Calu3 (cell line): ENCODE data around the gene MYH6. TPM values are rescaled to one million over a fixed set of nuclear protein-coding genes. Genes with fewer than 3 reads are reported as not detected.
"Not testable (repeated sequence)": the region's sequence is repeated elsewhere in the genome, so short reads cannot be mapped to it uniquely, and the experiment has no call there.

Experiments
- BruUV-seq: library from RNA; stranded (reverse); fragments of 400-500 nt; replicated peaks from 2 replicates; lab custom pipeline; 2021; lab: Mats Ljungman, UMichigan
- CTCF ChIA-PET: fragments of 300-600 bp; sonication (Branson Sonifier 250); formaldehyde crosslinking; loops from one replicate; lab custom pipeline; 2022; ENCODE audit warnings: antibody characterized with exemption; lab: Charles Lee
- DNase-seq: peaks from one replicate; pipeline ENCODE4 v3.0.0; 2022
- H3K27ac Mint-ChIP-seq: one replicate; pipeline ENCODE4 v1.8.0; 2022; ENCODE audit warnings: mixed read lengths; ENCODE audit not compliant: unreplicated experiment
- H3K27me3 Mint-ChIP-seq: one replicate; pipeline ENCODE4 v1.8.0; 2022; ENCODE audit warnings: mixed read lengths; ENCODE audit not compliant: unreplicated experiment
- H3K36me3 Mint-ChIP-seq: one replicate; pipeline ENCODE4 v1.8.0; 2022; ENCODE audit warnings: mild to moderate bottlenecking, moderate library complexity, mixed read lengths; ENCODE audit not compliant: insufficient read depth, unreplicated experiment
- H3K4me1 Mint-ChIP-seq: one replicate; pipeline ENCODE4 v1.8.0; 2022; ENCODE audit warnings: mild to moderate bottlenecking, low read depth, mixed read lengths; ENCODE audit not compliant: unreplicated experiment
- H3K4me3 Mint-ChIP-seq: one replicate; pipeline ENCODE4 v1.8.0; 2022; ENCODE audit warnings: mild to moderate bottlenecking, low read depth, moderate library complexity, mixed read lengths; ENCODE audit not compliant: unreplicated experiment
- H3K9me3 Mint-ChIP-seq: one replicate; pipeline ENCODE4 v1.8.0; 2022; ENCODE audit warnings: low read depth, mixed read lengths; ENCODE audit not compliant: unreplicated experiment
- intact Hi-C: fragments of 100-400 bp; cut with micrococcal nuclease; formaldehyde crosslinking; loops from one replicate; pipeline ENCODE4 v1.10.0; 2022; ENCODE audit not compliant: unreplicated experiment
- total RNA-seq: library from RNA; stranded (reverse); gene quantifications from 2 replicates; pipeline ENCODE4 v1.2.3, GENCODE V29; 2022
- TF ChIP-seq, protein P1 (sequence below): fragments of 200-600 bp; IDR thresholded peaks from one replicate; pipeline ENCODE4 v1.8.0; 2022; ENCODE audit warnings: antibody characterized with exemption; ENCODE audit not compliant: unreplicated experiment

Gene MYH6
- total RNA-seq, 1 experiment from 2014 or later, result not detected

DNA sequence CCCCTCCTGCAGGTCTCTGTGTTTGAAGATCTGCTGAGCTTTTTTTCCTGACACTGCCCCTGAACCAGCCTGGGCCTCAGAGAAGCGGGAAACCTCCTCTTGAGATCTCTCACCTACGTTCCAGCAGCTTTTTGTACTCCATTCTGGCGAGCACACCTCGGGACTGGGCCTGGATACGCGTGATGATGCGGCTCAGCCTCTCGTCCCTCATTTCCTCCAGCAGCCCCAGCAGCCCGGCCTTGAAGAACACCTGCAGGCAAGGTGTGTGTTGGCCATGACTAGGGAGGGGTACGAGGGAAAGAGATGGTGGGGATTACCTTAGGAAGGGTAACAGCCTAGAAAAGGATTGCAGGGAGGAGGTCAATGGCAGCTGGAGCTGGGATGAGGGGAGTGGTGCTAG lies 17.1 kb upstream of the MYH6 start:
- CTCF ChIA-PET, result no interaction called here

DNA sequence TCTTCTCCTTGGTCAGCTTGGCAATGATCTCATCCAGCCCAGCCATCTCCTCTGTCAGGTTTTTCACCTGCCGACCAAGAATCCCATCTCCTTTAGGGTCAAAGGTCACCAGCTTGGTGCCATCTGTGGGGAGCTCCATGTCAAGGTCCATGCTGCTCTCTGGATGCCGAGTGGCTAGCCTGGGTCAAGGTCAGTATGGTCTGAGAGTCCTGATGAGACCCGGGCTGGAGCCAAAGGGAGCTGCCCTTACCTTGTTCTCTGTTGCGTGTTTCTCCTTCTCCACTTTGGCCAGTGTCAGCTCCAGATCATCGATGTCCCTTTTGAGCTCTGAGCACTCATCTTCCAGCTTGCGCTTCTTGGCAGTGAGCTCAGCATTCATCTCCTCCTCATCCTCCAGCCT lies 15.6 kb upstream of the MYH6 start:
- Mint-ChIP-seq H3K27ac (no peak overlapping the region), H3K36me3 (no peaks in the 10 kb centered on the region), H3K4me1 (no peaks in the 10 kb centered on the region), H3K9me3 (no peaks in the 10 kb centered on the region), H3K27me3 (peaks cover 34% of the 10 kb centered on the region), H3K4me3 (no peak overlapping the region)
- intact Hi-C loops, result no loop called here
- no peak for DNase-seq
- CTCF ChIA-PET, result no interaction called here
- TF ChIP-seq, protein P1, sequence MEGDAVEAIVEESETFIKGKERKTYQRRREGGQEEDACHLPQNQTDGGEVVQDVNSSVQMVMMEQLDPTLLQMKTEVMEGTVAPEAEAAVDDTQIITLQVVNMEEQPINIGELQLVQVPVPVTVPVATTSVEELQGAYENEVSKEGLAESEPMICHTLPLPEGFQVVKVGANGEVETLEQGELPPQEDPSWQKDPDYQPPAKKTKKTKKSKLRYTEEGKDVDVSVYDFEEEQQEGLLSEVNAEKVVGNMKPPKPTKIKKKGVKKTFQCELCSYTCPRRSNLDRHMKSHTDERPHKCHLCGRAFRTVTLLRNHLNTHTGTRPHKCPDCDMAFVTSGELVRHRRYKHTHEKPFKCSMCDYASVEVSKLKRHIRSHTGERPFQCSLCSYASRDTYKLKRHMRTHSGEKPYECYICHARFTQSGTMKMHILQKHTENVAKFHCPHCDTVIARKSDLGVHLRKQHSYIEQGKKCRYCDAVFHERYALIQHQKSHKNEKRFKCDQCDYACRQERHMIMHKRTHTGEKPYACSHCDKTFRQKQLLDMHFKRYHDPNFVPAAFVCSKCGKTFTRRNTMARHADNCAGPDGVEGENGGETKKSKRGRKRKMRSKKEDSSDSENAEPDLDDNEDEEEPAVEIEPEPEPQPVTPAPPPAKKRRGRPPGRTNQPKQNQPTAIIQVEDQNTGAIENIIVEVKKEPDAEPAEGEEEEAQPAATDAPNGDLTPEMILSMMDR, result no peak
- no TSS peak for BruUV-seq

More for the DNA sequence above, 17.1 kb upstream of the MYH6 start:
- intact Hi-C loops, result no loop called here
- no peaks in the 10 kb centered on the region for H3K36me3 Mint-ChIP-seq
- H3K4me1 Mint-ChIP-seq, result no peaks in the 10 kb centered on the region
- TF ChIP-seq, protein P1, result no peak
- no peak overlapping the region for H3K4me3 Mint-ChIP-seq
- BruUV-seq, result no TSS peak
- no peak overlapping the region for H3K27ac Mint-ChIP-seq
- H3K27me3 Mint-ChIP-seq, result peaks cover 26% of the 10 kb centered on the region
- DNase-seq, result no peak
- H3K9me3 Mint-ChIP-seq, result no peaks in the 10 kb centered on the region

DNA sequence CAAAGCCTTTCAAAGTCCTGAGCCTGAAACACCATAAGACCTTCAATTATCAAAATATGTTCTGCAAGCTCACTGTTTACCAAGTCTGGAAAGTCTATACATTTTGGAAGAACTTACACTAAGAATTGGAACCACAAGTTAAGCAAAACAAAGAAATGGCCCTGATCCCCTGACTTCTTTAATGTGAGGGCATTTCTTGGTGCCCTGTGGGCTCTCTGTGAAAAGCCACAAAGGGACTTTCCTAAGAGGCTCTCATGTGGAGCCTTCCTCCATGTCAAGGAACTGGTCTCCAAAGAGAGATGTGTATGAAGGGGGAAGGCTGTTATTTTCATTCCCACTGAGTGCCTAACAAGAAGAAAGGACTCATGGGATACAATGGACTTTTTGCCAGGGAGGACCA lies 13.5 kb upstream of the MYH6 start:
- Mint-ChIP-seq H3K27me3 (peaks cover 55% of the 10 kb centered on the region), H3K27ac (no peak overlapping the region), H3K9me3 (no peaks in the 10 kb centered on the region), H3K4me1 (no peaks in the 10 kb centered on the region), H3K4me3 (no peak overlapping the region), H3K36me3 (no peaks in the 10 kb centered on the region)
- intact Hi-C loops, result no loop called here
- CTCF ChIA-PET, result no interaction called here
- DNase-seq, result no peak
- no TSS peak for BruUV-seq
- TF ChIP-seq, protein P1, result no peak

DNA sequence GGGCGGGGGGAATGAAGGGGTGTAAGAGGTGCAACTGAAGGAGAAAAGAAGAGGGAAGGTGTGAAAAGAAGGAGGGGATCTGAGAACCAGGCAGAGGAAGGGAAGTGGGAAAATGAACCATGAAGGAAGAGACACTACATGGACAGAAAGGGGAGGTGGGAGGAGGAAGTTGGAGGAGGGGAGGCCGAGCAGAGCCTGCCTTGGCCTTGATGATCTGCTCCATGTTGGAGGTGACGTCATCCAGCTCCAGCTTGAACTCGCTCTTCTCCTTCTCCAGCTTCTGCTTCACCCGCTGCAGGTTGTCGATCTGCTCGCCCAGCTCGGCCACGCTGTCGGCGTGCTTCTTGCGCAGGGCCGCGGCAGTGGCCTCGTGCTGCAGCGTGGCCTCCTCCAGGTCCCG lies 11.6 kb upstream of the MYH6 start:
- H3K36me3 Mint-ChIP-seq, BruUV-seq, CTCF ChIA-PET, H3K9me3 Mint-ChIP-seq, H3K27ac Mint-ChIP-seq, H3K4me1 Mint-ChIP-seq, intact Hi-C loops, DNase-seq, H3K4me3 Mint-ChIP-seq: not testable (repeated sequence)
- H3K27me3 Mint-ChIP-seq, result peaks cover 74% of the 10 kb centered on the region

DNA sequence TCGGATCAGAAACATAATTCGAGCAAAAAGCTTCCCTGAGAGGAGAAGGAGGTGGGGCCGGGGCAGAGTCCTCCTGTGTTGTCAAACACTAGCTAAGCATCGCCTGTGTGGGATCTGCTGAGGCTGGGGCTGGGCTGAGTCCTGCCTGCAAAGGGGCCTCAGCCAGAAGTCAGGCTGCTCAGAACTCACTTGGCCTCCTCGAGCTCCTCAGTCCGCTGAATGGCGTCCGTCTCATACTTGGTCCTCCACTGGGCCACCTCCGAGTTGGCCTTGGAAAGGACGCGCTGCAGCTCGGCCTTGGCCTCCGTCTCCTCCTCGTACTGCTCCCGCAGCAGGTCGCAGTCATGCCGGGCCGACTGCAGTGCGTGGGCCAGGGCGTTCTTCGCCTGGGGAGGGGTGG lies 9.9 kb upstream of the MYH6 start:
- Mint-ChIP-seq H3K4me3 (no peak overlapping the region), H3K27ac (no peak overlapping the region), H3K36me3 (no peaks in the 10 kb centered on the region), H3K4me1 (no peaks in the 10 kb centered on the region), H3K9me3 (no peaks in the 10 kb centered on the region), H3K27me3 (peaks cover 90% of the 10 kb centered on the region)
- no peak for DNase-seq
- TF ChIP-seq, protein P1, result no peak
- CTCF ChIA-PET, result no interaction called here
- BruUV-seq, result no TSS peak
- intact Hi-C loops, result no loop called here

DNA sequence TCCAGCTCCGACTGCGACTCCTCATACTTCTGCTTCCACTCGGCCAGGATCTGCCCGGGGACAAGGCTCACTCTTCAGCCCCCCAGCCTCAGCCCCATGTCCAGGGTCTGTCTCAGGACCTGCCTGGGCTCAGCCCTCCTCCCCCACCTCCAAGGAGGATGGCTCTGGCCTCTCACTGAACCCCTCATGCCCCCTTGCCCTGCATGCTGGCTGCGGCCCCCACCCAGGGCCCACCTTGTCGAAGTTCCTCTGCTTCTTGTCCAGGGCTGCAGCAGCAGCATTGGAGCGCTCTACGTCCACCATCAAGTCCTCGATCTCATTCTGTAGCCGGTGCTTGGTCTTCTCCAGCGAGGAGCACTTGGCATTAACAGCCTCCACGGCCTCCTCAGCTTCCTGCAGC lies 9.2 kb upstream of the MYH6 start:
- H3K9me3 Mint-ChIP-seq, CTCF ChIA-PET, BruUV-seq, H3K27ac Mint-ChIP-seq, intact Hi-C loops, DNase-seq, H3K4me3 Mint-ChIP-seq, H3K4me1 Mint-ChIP-seq, H3K36me3 Mint-ChIP-seq: not testable (repeated sequence)
- H3K27me3 Mint-ChIP-seq, result peaks cover 94% of the 10 kb centered on the region
